HCT116 (cell line): ENCODE results near the gene FADS6. TPM values are rescaled to one million over a fixed set of nuclear protein-coding genes. Genes with fewer than 3 reads are reported as not detected.

Experiments
- ATAC-seq: fragments of 200-7000 bp; cut with Tn5 transposase; 2 replicates; pipeline ENCODE4 v1.9.1; 2020; ENCODE audit warnings: mild to moderate bottlenecking, moderate library complexity
- BruUV-seq: library from RNA; stranded (reverse); fragments of 400-500 nt; replicated peaks from 2 replicates; lab custom pipeline; 2021; lab: Mats Ljungman, UMichigan
- CTCF ChIA-PET: fragments of 300-600 bp; sonication (Branson Sonifier 250); formaldehyde crosslinking; loops from one replicate; lab custom pipeline; 2021; ENCODE audit warnings: antibody characterized with exemption; lab: Charles Lee
- POLR2A ChIA-PET: fragments of 300-600, 350-600 bp; sonication (Branson Sonifier 250); formaldehyde crosslinking; loops from one replicate; lab custom pipeline; 2021; ENCODE audit warnings: antibody characterized with exemption; lab: Charles Lee
- RAD21 ChIA-PET, 2 experiments: fragments of 300-600 bp; sonication (Branson Sonifier 250); formaldehyde crosslinking; loops; one replicate each; lab custom pipeline; 2023; ENCODE audit warnings: low total read pairs in 2 of 2; ENCODE audit not compliant: uncharacterized antibody in 2 of 2, unreplicated experiment in 2 of 2, low non-redundant PET in 1 of 2; lab: Charles Lee
- DNase-seq: peaks from one replicate; pipeline ENCODE4 v3.0.0-alpha.2; 2010; ENCODE audit warnings: low read depth, low spot score
- H2AFZ ChIP-seq: fragments of 200-600 bp; shearing (Covaris generic), sonication (generic); 2 replicates; pipeline ENCODE4 v1.6.1; 2017; ENCODE audit warnings: low read depth, mixed run types, mixed read lengths, antibody characterized with exemption, low read length; ENCODE audit not compliant: poor library complexity, severe bottlenecking
- H3K27ac ChIP-seq: 2 replicates; pipeline ENCODE4 v1.5.1; 2012; ENCODE audit warnings: low read depth, low read length
- H3K27me3 ChIP-seq: fragments of 200-600 bp; sonication (generic); 2 replicates; pipeline ENCODE4 v1.6.1; 2016; ENCODE audit warnings: mixed run types, low read length, mixed read lengths; ENCODE audit not compliant: insufficient read depth
- H3K36me3 ChIP-seq, 2 experiments: fragments of 200-500 bp in 1 of 2; fragments of 200-600 bp in 1 of 2; sonication (Bioruptor generic) in 1 of 2; sonication (generic) in 1 of 2; 2 replicates each; pipeline versions ENCODE4 v1.5.1 to v1.6.1; 2014 to 2016; ENCODE audit warnings: low read length in 2 of 2, inconsistent platforms in 1 of 2, mixed read lengths in 1 of 2, mixed run types in 1 of 2; ENCODE audit not compliant: insufficient read depth in 2 of 2, control insufficient read depth in 1 of 2
- H3K4me1 ChIP-seq, 2 experiments: fragments of 200-600 bp in 1 of 2; sonication (generic) in 1 of 2; 2 replicates each; pipeline versions ENCODE4 v1.5.1 to v1.6.1; 2012 to 2017; ENCODE audit warnings: low read length in 2 of 2, inconsistent platforms in 1 of 2, mild to moderate bottlenecking in 1 of 2, mixed read lengths in 1 of 2, mixed run types in 1 of 2, moderate library complexity in 1 of 2; ENCODE audit not compliant: insufficient read depth in 2 of 2, control insufficient read depth in 1 of 2
- H3K4me2 ChIP-seq: fragments of 200-600 bp; sonication (generic); 2 replicates; pipeline ENCODE4 v1.6.1; 2017; ENCODE audit warnings: mixed run types, low read length, mixed read lengths
- H3K4me3 ChIP-seq, 2 experiments: fragments of 200-600 bp in 1 of 2; sonication (generic) in 1 of 2; replicated peaks in 1 of 2; 2 replicates each; pipeline ENCODE4 v1.5.1; 2011 to 2016; ENCODE audit warnings: low read length in 2 of 2, control low read depth in 1 of 2, low read depth in 1 of 2, mild to moderate bottlenecking in 1 of 2, mixed read lengths in 1 of 2, mixed run types in 1 of 2
- H3K79me2 ChIP-seq: fragments of 200-600 bp; sonication (generic); 2 replicates; pipeline ENCODE4 v1.6.1; 2017; ENCODE audit warnings: mild to moderate bottlenecking, mixed run types, low read length, moderate library complexity, mixed read lengths; ENCODE audit not compliant: insufficient read depth
- H3K9ac ChIP-seq: fragments of 200-600 bp; sonication (generic); 2 replicates; pipeline ENCODE4 v1.6.1; 2016; ENCODE audit warnings: low read length, mixed read lengths
- H3K9me2 ChIP-seq: fragments of 200-600 bp; sonication (generic), shearing (Covaris generic); 2 replicates; pipeline ENCODE4 v1.6.1; 2017; ENCODE audit warnings: mixed run types, mild to moderate bottlenecking, moderate library complexity; ENCODE audit not compliant: insufficient read depth
- H3K9me3 ChIP-seq, 2 experiments: fragments of 200-500 bp in 1 of 2; fragments of 200-600 bp in 1 of 2; sonication (Bioruptor generic) in 1 of 2; sonication (generic) in 1 of 2; 2 replicates each; pipeline ENCODE4 v1.6.1; 2014 to 2017; ENCODE audit warnings: low read length in 2 of 2, mixed read lengths in 2 of 2, inconsistent platforms in 1 of 2, low read depth in 1 of 2, mild to moderate bottlenecking in 1 of 2, mixed run types in 1 of 2, moderate library complexity in 1 of 2; ENCODE audit not compliant: control insufficient read depth in 1 of 2, insufficient read depth in 1 of 2
- H4K20me1 ChIP-seq: fragments of 200-600 bp; sonication (generic), shearing (Covaris generic); 2 replicates; pipeline ENCODE4 v1.6.1; 2017; ENCODE audit warnings: mixed run types, mild to moderate bottlenecking, moderate library complexity; ENCODE audit not compliant: insufficient read depth
- CBX3 ChIP-seq: IDR thresholded peaks from 2 replicates; pipeline ENCODE4 v1.6.1; 2012; ENCODE audit warnings: low read depth
- CEBPB ChIP-seq: IDR thresholded peaks from 2 replicates; pipeline ENCODE4 v1.6.1; 2012; ENCODE audit warnings: low read depth
- FOSL1 ChIP-seq: IDR thresholded peaks from 2 replicates; pipeline ENCODE4 v1.6.1; 2012; ENCODE audit warnings: low read depth
- POLR2A ChIP-seq: IDR thresholded peaks from 2 replicates; pipeline ENCODE4 v1.7.0; 2011; ENCODE audit warnings: borderline replicate concordance; ENCODE audit not compliant: insufficient read depth, insufficient read length; ENCODE audit errors: extremely low read depth
- REST ChIP-seq: IDR thresholded peaks from 2 replicates; pipeline ENCODE4 v1.6.1; 2012; ENCODE audit warnings: low read depth
- SIN3A ChIP-seq: IDR thresholded peaks from 2 replicates; pipeline ENCODE4 v1.6.1; 2012; ENCODE audit warnings: low read depth
- ZFX ChIP-seq: fragments of 450-650 bp; IDR thresholded peaks from 2 replicates; pipeline ENCODE4 v1.6.1; 2017
- ZNF274 ChIP-seq: fragments of 200-500 bp; sonication (Bioruptor generic); IDR thresholded peaks from 2 replicates; pipeline ENCODE4 v1.6.1; 2014; ENCODE audit warnings: mild to moderate bottlenecking, low read depth, low read length, inconsistent platforms
- intact Hi-C: fragments of 100-400 bp; cut with micrococcal nuclease; formaldehyde crosslinking; loops from 2 replicates; pipeline ENCODE4 v1.10.0; 2022
- total RNA-seq: library from RNA; stranded (reverse); gene quantifications from one replicate; pipeline ENCODE4 v1.2.1, GENCODE V29; 2021; ENCODE audit not compliant: unreplicated experiment
- TF ChIP-seq, protein P1 (sequence below): IDR thresholded peaks from 2 replicates; pipeline ENCODE4 v1.6.1; 2011; ENCODE audit warnings: mild to moderate bottlenecking, low read length, moderate library complexity; ENCODE audit not compliant: insufficient replicate concordance; ENCODE audit errors: extremely low read depth
- TF ChIP-seq, protein P2 (sequence below): IDR thresholded peaks from 2 replicates; pipeline ENCODE4 v1.6.1; 2012

The FADS6 gene
- total RNA-seq, 1 experiment from 2014 or later, result not detected

DNA sequence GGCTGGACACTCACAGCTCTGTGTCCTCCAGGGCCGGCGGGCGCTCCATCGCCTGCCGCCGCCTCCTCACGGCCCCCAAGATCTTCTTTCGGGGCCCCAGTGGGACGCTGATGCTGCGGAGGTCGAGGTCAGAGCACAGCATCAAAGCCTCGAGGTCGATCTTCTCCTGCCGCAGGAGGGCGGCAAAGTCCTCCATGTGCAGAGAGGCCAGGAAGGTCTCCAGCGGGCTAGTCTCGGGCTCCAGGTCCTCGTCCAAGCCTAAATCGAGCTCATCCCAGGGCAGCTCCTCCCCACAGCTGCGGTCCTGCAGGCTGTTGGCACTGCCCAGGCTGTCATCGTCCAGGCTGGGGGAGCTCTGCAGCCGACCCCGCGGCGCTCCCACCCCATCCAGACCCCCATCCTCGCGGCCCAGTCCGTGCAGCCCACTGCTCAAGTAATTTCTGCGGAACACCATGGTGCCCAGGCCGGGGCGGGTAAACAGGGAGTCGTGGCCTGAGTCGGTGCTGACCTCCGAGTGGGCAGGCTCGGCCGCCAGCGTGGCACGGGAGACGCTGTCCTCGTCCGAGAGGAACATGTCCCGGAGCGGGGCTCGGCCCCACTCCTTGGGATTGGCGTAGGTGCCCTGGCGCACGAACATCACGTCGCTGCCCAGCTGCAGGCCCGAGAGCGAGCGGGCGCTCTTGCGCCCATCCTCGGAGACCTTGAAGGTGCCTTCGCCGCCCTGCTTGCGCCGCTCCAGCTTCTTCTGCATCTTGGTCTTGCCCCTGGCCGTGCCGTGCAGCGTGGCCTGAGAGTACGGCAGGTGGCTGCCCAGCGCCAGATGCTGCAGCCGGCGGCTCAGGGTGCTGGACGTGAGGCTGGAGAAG lies 26.2 kb upstream of the FADS6 start:
- Histone ChIP-seq H3K9me3 (no peaks in the 10 kb centered on the region), H3K79me2 (no peaks in the 10 kb centered on the region), H3K36me3 (peaks cover 0 to 2% of the 10 kb centered on the region in 2 experiments; a peak in 1 of 4 replicates), H2AFZ (no peak overlapping the region), H3K4me3 (no peak overlapping the region), H4K20me1 (no peaks in the 10 kb centered on the region), H3K9ac (no peak overlapping the region), H3K4me2 (no peak overlapping the region), H3K9me2 (no peaks in the 10 kb centered on the region), H3K4me1 (peaks cover 16 to 34% of the 10 kb centered on the region in 2 experiments), H3K27ac (no peak overlapping the region), H3K27me3 (peaks cover 4% of the 10 kb centered on the region; the same call in 1 of the 2 replicates)
- ChIA-PET POLR2A (no interaction called here), CTCF (interaction anchor here (1.5 kb wide), 1 partner anchor 43 kb away, joined by 5 read pairs; no protein-coding TSS in a partner anchor), RAD21 (no interaction called here)
- BruUV-seq, result no TSS peak
- no peak for ATAC-seq
- intact Hi-C loops, result no loop called here
- TF ChIP-seq CBX3 (no peak), REST (no peak), ZFX (no peak), CEBPB (no peak), ZNF274 (no peak), FOSL1 (no peak), SIN3A (no peak), POLR2A (no peak)
- TF ChIP-seq, protein P1, sequence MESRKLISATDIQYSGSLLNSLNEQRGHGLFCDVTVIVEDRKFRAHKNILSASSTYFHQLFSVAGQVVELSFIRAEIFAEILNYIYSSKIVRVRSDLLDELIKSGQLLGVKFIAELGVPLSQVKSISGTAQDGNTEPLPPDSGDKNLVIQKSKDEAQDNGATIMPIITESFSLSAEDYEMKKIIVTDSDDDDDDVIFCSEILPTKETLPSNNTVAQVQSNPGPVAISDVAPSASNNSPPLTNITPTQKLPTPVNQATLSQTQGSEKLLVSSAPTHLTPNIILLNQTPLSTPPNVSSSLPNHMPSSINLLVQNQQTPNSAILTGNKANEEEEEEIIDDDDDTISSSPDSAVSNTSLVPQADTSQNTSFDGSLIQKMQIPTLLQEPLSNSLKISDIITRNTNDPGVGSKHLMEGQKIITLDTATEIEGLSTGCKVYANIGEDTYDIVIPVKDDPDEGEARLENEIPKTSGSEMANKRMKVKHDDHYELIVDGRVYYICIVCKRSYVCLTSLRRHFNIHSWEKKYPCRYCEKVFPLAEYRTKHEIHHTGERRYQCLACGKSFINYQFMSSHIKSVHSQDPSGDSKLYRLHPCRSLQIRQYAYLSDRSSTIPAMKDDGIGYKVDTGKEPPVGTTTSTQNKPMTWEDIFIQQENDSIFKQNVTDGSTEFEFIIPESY, result no peak
- TF ChIP-seq, protein P2, sequence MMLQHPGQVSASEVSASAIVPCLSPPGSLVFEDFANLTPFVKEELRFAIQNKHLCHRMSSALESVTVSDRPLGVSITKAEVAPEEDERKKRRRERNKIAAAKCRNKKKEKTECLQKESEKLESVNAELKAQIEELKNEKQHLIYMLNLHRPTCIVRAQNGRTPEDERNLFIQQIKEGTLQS, result no peak
- no peak for DNase-seq
